Muscle of leg (tissue), 11 donors: ENCODE measurements around the gene ZPBP2. TPM values are rescaled to one million over a fixed set of nuclear protein-coding genes. Genes with fewer than 3 reads are reported as not detected.

Experiments used
- DNase-seq: peaks from one replicate; pipeline ENCODE4 v3.0.0; 2013
- H3K27ac ChIP-seq: one replicate; pipeline ENCODE4 v1.5.1; 2013; ENCODE audit warnings: mild to moderate bottlenecking, low read length, control low read depth
- H3K27me3 ChIP-seq: one replicate; pipeline ENCODE4 v1.6.1; 2013; ENCODE audit warnings: low read length; ENCODE audit not compliant: control insufficient read depth, insufficient read depth
- H3K36me3 ChIP-seq: one replicate; pipeline ENCODE4 v1.6.1; 2013; ENCODE audit warnings: low read length; ENCODE audit not compliant: control insufficient read depth, insufficient read depth
- H3K4me1 ChIP-seq: one replicate; pipeline ENCODE4 v1.6.1; 2013; ENCODE audit warnings: low read length; ENCODE audit not compliant: control insufficient read depth, insufficient read depth
- H3K4me3 ChIP-seq: one replicate; pipeline ENCODE4 v1.5.1; 2013; ENCODE audit warnings: low read length, control low read depth
- H3K9me3 ChIP-seq: replicated peaks from 2 replicates; pipeline ENCODE4 v1.6.1; 2013; ENCODE audit warnings: low read depth, low read length; ENCODE audit not compliant: control insufficient read depth
- WGBS: methylation state at CpG from one replicate; pipeline ENCODE4 v1.1.5; 2013; ENCODE audit warnings: missing lambda C conversion rate; ENCODE audit not compliant: insufficient coverage; 5-methylcytosine and 5-hydroxymethylcytosine counted together
- polyA plus RNA-seq, 8 donors: library from polyadenylated mRNA; unstranded; fragments of 120-200 nt; gene quantifications; one replicate each; pipeline versions ENCODE4 v1.2.1 to v1.2.3, GENCODE V29; 2013; ENCODE audit warnings: inconsistent platforms in 1 of 8, low replicate concordance in 1 of 8; ENCODE audit not compliant: insufficient read length in 8 of 8, insufficient read depth in 1 of 8
- total RNA-seq: library from RNA; stranded (reverse); fragments of 120-200 nt; gene quantifications from one replicate; pipeline ENCODE4 v1.2.4, GENCODE V29; 2013

ZPBP2 gene
- total and polyA plus RNA-seq, 9 donors, result 0.09 TPM; not detected in 8

GRCh38 chr17:39923230-39923629, 55.2 kb downstream of the ZPBP2 start:
- H3K4me3 ChIP-seq, result no peak overlapping the region
- H3K9me3 ChIP-seq, result no peaks in the 10 kb centered on the region
- no peak overlapping the region for H3K27ac ChIP-seq
- H3K36me3 ChIP-seq, result peaks cover 56% of the 10 kb centered on the region
- no peaks in the 10 kb centered on the region for H3K27me3 ChIP-seq
- peaks cover 26% of the 10 kb centered on the region for H3K4me1 ChIP-seq
- no peak for DNase-seq
- 84% methylated on average over 2 of the region's 6 CpGs for WGBS

GRCh38 chr17:39923836-39924690, 56.1 kb downstream of the ZPBP2 start:
- Histone ChIP-seq H3K36me3 (peaks cover 53% of the 10 kb centered on the region), H3K4me1 (peaks cover 34% of the 10 kb centered on the region), H3K27me3 (no peaks in the 10 kb centered on the region), H3K27ac (no peak overlapping the region), H3K4me3 (no peak overlapping the region), H3K9me3 (no peaks in the 10 kb centered on the region)
- no peak for DNase-seq
- WGBS, result 68% methylated on average over 11 of the region's 17 CpGs

DNA sequence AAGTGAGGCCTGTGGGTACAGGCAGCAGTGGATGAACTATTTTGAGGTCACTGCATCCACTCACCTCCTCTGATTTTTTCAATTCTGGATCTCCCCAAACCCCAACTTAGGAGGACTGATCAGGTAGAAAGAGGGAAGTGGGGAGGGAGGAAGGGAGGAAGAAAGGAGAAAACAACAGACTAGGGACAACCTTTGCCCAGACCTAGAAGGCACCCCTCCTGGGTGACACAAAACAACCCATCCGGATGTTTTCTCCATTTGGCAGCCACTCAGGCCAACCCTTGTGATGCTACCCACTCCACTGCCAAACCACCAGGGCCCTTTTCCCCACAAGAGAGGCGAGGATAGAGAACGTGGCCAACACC, 56.7 kb downstream of the ZPBP2 start:
- Histone ChIP-seq H3K4me3 (no peak overlapping the region), H3K36me3 (peaks cover 49% of the 10 kb centered on the region), H3K27ac (no peak overlapping the region), H3K27me3 (no peaks in the 10 kb centered on the region), H3K9me3 (no peaks in the 10 kb centered on the region), H3K4me1 (peaks cover 34% of the 10 kb centered on the region)
- 75% methylated on average over 3 of the region's 3 CpGs for WGBS
- no peak for DNase-seq

DNA sequence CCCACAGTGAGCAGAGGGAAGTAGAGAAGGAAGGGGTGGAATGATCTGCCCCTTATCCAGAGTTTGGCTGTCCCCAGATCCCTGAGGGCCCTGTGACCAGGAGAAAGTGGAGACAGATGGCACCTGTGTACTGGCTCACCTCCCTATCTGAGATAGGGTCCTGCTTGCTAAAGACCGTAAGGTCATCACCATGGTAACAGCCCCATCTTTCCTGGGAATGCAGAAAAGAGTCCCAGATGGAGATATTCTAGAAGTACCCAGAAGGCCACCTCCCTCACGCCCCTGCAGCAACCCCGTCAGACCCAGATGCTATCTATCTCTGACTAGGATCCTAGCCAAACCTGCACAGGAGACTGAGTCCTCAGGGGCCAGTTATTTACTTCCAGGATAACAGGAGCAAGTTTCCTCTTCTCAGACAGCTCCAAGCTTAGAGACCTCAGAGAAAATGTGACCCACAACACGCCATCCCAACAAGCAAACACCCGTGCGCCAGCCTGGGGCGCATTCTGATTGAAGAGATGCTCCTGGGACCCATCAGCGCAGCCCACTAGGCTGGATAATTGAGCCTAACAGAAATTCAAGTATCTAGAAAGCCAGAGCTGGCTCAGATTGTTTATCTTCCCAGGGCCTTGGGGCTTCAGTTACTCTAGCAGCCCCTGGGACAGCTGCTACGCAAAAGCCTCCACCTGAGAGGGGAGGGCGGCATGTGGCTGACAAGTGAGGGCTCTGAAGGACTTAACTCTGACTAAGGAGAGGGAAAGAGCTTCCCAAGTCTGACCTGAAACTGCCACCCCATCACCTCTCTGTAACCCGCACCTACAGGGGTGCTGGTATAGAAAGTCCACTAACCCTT, 57.5 kb downstream of the ZPBP2 start:
- no peaks in the 10 kb centered on the region for H3K9me3 ChIP-seq
- no peak overlapping the region for H3K4me3 ChIP-seq
- H3K36me3 ChIP-seq, result peaks cover 41% of the 10 kb centered on the region
- DNase-seq, result no peak
- WGBS, result 64% methylated on average over 8 of the region's 11 CpGs
- no peak overlapping the region for H3K27ac ChIP-seq
- peaks cover 34% of the 10 kb centered on the region for H3K4me1 ChIP-seq
- no peaks in the 10 kb centered on the region for H3K27me3 ChIP-seq

GRCh38 chr17:39926135-39926587, 58.2 kb downstream of the ZPBP2 start:
- 30% methylated on average over 3 of the region's 4 CpGs for WGBS
- Histone ChIP-seq H3K27ac (peak overlapping the region; percentile 82), H3K36me3 (peaks cover 35% of the 10 kb centered on the region), H3K4me1 (peaks cover 34% of the 10 kb centered on the region), H3K4me3 (peak overlapping the region; percentile 74), H3K27me3 (no peaks in the 10 kb centered on the region), H3K9me3 (no peaks in the 10 kb centered on the region)
- DNase-seq, result no peak

- Histone ChIP-seq H3K27me3 (no peaks in the 10 kb centered on the region), H3K27ac (peak overlapping the region; percentile 82), H3K4me1 (peaks cover 34% of the 10 kb centered on the region), H3K36me3 (peaks cover 31% of the 10 kb centered on the region), H3K9me3 (no peaks in the 10 kb centered on the region), H3K4me3 (peak overlapping the region; percentile 74)
- 6% methylated on average over 4 of the region's 15 CpGs for WGBS
- DNase-seq, result no peak
Observed at GRCh38 chr17:39926588-39927100, 58.6 kb downstream of the ZPBP2 start.

Other genes with a start within 250 kb of the ZPBP2 start
- gene PPP1R1B, start 241.2 kb upstream of the ZPBP2 start, total RNA-seq, result 1.7 TPM
- 1 to 10 TPM in 5 of 8 donors, under 1 TPM in 3; 0.56 to 2.9 (median 1.3) TPM for gene PPP1R1B, start 241.2 kb upstream of the ZPBP2 start, polyA plus RNA-seq
- gene STARD3, start 231.1 kb upstream of the ZPBP2 start, total RNA-seq, result 12.5 TPM
- 10 to 100 TPM; 29.1 to 41.5 (median 32.9) TPM for gene STARD3, start 231.1 kb upstream of the ZPBP2 start, polyA plus RNA-seq
- 286 TPM for gene TCAP, start 202.9 kb upstream of the ZPBP2 start, total RNA-seq
- gene TCAP, start 202.9 kb upstream of the ZPBP2 start, polyA plus RNA-seq, result 100 to 1,000 TPM; 212 to 460 (median 330) TPM
- 3.2 TPM for gene PNMT, start 199.7 kb upstream of the ZPBP2 start, total RNA-seq
- 1 to 10 TPM; 1.7 to 6.6 (median 3.6) TPM for gene PNMT, start 199.7 kb upstream of the ZPBP2 start, polyA plus RNA-seq
- 16.0 TPM for gene PGAP3, start 180.1 kb upstream of the ZPBP2 start, total RNA-seq
- gene PGAP3, start 180.1 kb upstream of the ZPBP2 start, polyA plus RNA-seq, result 10 to 100 TPM; 16.6 to 21.0 (median 18.1) TPM
- 80.4 TPM for gene ERBB2, start 168.1 kb upstream of the ZPBP2 start, total RNA-seq
- 100 to 1,000 TPM; 114 to 171 (median 124) TPM for gene ERBB2, start 168.1 kb upstream of the ZPBP2 start, polyA plus RNA-seq
- 17.9 TPM for gene MIEN1, start 137.7 kb upstream of the ZPBP2 start, total RNA-seq
- gene MIEN1, start 137.7 kb upstream of the ZPBP2 start, polyA plus RNA-seq, result 10 to 100 TPM; 17.5 to 23.5 (median 20.9) TPM
- 0.40 TPM for gene GRB7, start 130.3 kb upstream of the ZPBP2 start, total RNA-seq
- 1 to 10 TPM in 2 of 8 donors, under 1 TPM in 6; 0.15 to 3.0 (median 0.61) TPM for gene GRB7, start 130.3 kb upstream of the ZPBP2 start, polyA plus RNA-seq
- gene IKZF3, start 3.9 kb upstream of the ZPBP2 start, total RNA-seq, result 0.18 TPM
- under 1 TPM; 0.09 to 0.38 (median 0.15) TPM for gene IKZF3, start 3.9 kb upstream of the ZPBP2 start, polyA plus RNA-seq
- 5.2 TPM for gene GSDMB, start 50.4 kb downstream of the ZPBP2 start, total RNA-seq
- 10 to 100 TPM in 3 of 8 donors, 1 to 10 TPM in 5; 3.9 to 13.7 (median 8.6) TPM for gene GSDMB, start 50.4 kb downstream of the ZPBP2 start, polyA plus RNA-seq
- 55.6 TPM for gene ORMDL3, start 59.4 kb downstream of the ZPBP2 start, total RNA-seq
- 10 to 100 TPM; 32.7 to 49.8 (median 37.6) TPM for gene ORMDL3, start 59.4 kb downstream of the ZPBP2 start, polyA plus RNA-seq
- gene LRRC3C, start 59.5 kb downstream of the ZPBP2 start, total RNA-seq, result not detected
- under 1 TPM in 1 of 8 donors, not detected in 7; 0.18 TPM for gene LRRC3C, start 59.5 kb downstream of the ZPBP2 start, polyA plus RNA-seq
- gene GSDMA, start 94.8 kb downstream of the ZPBP2 start, total RNA-seq, result 0.22 TPM
- under 1 TPM in 7 of 8 donors, not detected in 1; 0.09 to 0.24 (median 0.16) TPM for gene GSDMA, start 94.8 kb downstream of the ZPBP2 start, polyA plus RNA-seq
- 67.6 TPM for gene PSMD3, start 112.6 kb downstream of the ZPBP2 start, total RNA-seq
- 100 to 1,000 TPM in 1 of 8 donors, 10 to 100 TPM in 7; 85.5 to 110 (median 95.0) TPM for gene PSMD3, start 112.6 kb downstream of the ZPBP2 start, polyA plus RNA-seq
- gene CSF3, start 147.2 kb downstream of the ZPBP2 start, total RNA-seq, result 0.13 TPM
- under 1 TPM in 7 of 8 donors, not detected in 1; 0.09 to 0.54 (median 0.20) TPM for gene CSF3, start 147.2 kb downstream of the ZPBP2 start, polyA plus RNA-seq
- gene MED24, start 186.2 kb downstream of the ZPBP2 start, total RNA-seq, result 29.3 TPM
- gene MED24, start 186.2 kb downstream of the ZPBP2 start, polyA plus RNA-seq, result 10 to 100 TPM; 56.1 to 80.7 (median 67.1) TPM
- gene THRA, start 194.8 kb downstream of the ZPBP2 start, total RNA-seq, result 57.3 TPM
- 10 to 100 TPM; 58.3 to 75.2 (median 66.2) TPM for gene THRA, start 194.8 kb downstream of the ZPBP2 start, polyA plus RNA-seq
- gene NR1D1, start 232.4 kb downstream of the ZPBP2 start, total RNA-seq, result 1.7 TPM
- gene NR1D1, start 232.4 kb downstream of the ZPBP2 start, polyA plus RNA-seq, result 1 to 10 TPM; 2.0 to 5.6 (median 4.9) TPM